GM18519 (cell line): Measurements from ENCODE around the gene TFEB.

Source experiments
- ATAC-seq: cut with Tn5 transposase; IDR thresholded peaks from one replicate; pipeline ENCODE4 v1.9.1; 2021; ENCODE audit warnings: mild to moderate bottlenecking, moderate library complexity; ENCODE audit not compliant: unreplicated experiment, low FRiP score

TFEB gene

DNA sequence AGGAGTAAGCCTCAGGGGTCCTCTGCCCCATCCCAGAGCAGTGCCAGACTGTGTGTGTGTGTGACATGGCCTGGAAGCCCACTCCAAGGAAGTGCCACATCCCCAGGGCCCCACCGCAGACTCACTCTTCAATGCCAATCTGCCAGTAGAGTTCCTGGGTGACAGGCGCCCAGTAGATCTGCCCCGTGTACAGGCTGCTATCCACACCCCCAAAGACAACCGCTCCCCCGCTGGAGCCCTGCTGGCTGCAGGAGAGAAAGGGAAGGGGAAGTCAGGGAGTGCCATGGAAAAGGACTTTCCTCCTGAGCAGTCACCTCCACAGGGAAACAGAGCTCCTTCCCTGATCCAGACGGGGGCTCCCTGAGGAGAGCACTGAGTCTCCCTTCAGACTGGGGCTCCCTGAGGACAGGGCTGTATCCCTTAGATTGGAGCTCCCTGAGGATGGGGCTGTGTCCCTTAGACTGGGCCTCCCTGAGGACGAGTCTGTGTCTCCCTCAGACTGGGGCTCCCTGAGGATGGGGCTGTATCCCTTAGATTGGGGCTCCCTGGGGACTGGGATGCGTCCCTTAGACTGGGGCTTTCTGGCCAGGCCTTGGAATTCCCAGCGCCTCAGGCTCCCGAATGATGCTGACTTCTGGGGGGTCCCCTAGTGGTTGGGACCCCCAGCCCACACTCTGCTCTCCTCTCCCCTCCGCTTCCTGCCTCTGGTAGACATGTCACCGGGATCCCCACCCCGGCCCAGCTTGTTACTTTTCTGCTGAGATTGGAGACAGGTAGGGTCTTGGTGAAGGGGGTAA is 5.2 kb upstream of the TFEB start:
- no peak for ATAC-seq

DNA sequence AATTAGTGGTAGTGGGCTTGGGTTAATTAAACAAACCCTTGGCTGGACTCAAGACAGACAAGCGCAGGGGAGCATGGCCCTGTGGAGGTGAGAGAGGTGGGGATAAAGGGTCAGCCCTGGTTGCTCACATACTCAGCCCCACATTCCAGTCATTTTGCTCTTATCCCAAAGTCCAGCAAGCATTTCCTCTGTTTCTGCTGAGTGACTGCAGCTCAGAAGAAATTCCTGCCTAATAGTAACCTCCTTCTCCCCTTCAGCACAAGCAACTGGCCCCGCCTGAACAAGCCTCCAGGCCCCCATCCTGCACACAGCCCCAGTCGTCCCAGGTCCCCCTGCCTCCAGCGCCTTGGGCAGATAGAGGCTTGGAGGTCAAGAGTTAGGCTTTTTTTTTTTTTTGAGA is 3.6 kb upstream of the TFEB start:
- no peak for ATAC-seq

DNA sequence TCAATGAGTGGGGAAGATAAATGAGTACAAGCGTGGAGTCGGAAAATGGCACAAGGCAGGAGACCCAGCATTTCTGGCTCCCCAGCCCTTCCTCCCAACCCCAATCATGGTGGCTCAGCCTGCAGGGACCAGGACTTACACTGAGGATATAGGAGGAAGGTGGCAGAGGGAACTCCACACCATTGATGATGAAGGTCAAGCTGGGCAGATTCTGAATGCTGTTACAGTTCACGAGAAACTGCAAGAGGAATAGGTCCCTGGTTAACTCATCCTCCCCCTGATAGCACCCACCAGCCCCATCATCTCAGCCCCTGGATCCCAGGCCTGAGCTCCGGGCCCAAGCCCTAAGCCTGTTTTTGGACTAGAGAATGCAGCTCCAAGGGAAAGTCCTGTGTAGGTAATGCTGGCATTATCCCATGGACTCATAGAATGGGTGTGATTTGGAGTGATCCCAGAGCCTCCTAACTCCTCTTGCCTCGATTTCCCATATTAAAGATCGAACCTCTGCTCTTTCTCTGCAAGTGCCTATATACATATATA is 2.3 kb upstream of the TFEB start:
- no peak for ATAC-seq

DNA sequence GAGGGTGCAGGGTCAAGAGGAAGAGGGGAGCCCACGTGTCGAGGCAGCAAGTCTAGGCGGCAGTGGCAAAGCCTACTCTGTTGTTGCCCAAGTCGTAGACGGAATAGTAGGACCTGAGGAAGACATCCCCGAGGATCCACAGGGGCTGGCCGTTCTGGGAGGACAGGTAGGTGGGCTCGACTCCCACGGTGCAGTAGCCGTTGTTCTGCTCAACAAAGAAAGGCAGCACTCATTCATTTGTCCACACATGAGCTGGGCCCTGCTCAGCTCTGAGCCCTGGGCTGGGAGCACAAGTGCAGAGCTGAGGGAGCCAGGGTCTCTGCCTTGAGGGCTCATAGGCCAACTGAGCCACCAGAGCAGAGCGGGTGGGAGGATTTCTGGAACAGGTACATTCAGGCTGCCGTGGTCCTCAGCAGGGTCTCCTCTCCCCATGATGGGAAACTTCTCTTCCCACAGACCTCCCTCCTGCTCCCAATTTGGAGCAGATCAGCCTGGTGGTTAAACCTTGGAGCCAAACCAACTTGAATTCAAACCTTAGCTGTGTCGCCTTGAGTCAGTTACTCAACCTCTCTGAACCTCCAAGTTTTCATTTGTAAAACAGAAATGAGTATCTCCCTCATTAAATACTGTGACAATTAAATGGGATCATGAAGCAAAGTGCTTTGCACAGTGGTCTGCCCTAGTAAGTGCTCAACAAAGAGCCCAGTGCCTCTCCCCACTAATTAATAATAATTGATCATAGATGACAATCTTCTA is 1.6 kb upstream of the TFEB start:
- no peak for ATAC-seq

DNA sequence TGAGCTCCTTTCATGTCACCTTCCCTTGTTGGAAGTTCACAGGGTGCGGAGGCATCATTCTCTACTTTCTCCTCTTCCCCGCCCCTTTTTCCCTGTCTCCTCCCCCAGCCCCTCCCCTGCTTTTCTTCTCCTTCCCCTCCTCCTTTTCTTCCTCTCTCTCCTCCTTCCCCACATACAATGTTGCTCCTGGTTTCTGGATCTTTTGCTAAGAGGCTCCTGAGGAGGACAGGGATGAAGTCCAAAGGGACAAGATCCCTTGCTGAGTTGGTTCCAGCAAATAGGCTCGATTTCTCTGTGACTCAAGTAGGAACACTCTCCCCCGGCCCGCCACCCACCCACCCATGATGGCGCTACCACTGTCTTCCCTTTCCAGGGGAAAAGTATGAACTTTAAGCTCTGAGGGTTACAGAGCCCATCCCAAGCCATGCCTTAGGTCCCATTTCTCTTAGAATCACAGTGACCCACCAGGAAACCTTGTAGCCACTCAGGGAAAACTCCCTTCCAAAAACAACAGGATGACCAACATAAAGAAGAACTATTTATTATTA is 852 bp upstream of the TFEB start:
- ATAC-seq: no peak

DNA sequence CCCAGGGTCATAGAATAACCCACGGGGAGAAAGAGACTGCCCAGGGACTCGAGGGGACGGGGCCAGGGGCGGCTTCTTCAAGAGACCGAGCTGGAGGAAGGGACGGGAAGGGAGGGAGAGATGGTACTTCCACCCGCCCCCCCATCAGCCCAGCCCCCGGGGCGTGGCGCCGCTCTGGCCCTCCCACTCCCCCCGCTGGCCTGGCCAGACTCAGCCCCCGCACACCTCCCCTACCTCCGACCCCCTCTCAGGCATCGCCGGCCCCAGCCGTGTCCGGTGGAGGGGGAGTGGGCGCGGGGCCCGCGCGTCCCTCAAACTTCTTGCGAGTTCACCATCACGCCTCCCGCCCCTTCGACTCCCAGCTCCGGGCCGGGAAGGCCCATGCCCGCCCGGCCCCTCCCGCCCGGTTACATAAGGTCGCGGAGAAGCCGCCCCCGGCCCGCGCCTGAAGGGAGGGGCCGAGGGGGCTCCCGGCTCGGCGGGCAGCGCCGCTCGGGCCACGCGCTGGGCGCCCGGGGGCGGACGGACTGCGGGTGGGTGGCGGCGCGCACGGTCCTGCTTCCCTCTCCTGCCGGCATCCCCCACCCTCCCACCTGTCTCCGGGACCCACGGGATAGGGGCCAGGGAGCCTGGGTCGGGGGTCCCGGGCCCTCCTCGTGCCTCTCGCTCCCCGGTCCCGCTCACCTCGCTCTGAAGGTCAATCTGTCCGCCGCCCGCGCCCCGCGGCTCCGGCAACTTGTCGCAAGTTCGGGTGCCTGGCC is 562 bp downstream of the TFEB start:
- peak; percentile 13 for ATAC-seq

DNA sequence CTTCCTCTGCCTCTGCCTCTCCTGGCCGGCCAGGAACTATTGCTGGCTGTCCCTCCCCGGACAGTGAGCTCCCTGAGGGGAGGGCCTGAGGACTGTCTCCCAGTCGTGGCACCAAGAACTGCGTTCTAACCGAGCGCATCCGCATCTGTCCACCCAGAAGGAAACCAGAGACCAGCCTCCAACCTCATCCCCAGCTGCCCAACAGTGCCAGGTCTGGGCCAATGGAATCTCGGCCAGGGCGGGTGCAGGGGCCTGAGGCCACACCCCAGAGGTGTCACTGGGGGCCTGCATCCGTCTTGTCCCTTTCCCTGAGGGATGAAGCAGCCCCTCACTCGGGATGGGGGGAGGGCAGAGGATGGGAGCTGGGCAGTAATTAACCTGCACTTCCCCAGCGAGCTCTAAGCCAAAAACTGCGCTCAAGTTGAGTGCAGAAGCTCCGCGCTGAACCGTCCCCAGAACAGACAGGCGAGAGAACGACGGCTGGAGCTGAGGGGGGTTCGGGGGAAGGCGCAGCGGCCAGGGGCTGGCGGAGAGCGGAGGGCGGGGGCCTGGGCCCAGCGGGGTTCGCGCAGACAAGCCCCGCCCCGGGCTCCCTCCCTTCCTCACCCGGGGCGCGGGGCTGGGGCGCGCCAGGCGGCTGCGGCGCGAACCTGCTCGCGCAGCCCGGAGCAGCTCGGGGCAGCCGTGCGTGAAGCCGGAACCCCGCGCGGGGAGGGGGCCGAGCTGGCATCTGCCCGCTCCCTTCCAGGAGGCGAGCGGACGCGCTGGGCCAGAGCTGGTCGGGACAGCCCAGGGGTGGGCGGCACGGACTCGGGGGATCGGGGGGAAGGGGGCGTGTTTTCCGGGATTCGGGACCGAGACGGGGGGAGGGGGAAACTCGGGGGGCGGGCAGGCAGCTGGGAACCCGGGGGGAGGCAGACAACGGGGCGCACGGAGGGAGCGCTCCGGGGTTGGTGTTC is 1.4 kb downstream of the TFEB start:
- no peak for ATAC-seq

DNA sequence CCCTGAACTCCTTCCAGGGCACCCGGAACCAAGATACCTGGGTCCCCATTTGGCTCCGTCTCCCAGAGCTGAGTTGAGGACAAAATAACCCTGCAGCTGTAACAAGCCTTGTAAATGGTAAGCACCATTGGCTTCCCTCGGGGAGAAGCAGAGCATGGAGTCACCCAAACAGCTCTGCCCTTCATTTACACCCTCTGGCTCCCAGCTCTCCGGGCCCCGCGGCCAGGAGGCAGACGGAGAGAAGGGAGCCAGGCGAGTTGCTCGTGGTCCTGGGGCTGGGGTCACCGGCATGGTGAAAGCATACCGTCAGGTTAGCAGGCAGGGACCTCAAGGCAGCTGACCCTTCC is 2.1 kb downstream of the TFEB start:
- no peak for ATAC-seq

DNA sequence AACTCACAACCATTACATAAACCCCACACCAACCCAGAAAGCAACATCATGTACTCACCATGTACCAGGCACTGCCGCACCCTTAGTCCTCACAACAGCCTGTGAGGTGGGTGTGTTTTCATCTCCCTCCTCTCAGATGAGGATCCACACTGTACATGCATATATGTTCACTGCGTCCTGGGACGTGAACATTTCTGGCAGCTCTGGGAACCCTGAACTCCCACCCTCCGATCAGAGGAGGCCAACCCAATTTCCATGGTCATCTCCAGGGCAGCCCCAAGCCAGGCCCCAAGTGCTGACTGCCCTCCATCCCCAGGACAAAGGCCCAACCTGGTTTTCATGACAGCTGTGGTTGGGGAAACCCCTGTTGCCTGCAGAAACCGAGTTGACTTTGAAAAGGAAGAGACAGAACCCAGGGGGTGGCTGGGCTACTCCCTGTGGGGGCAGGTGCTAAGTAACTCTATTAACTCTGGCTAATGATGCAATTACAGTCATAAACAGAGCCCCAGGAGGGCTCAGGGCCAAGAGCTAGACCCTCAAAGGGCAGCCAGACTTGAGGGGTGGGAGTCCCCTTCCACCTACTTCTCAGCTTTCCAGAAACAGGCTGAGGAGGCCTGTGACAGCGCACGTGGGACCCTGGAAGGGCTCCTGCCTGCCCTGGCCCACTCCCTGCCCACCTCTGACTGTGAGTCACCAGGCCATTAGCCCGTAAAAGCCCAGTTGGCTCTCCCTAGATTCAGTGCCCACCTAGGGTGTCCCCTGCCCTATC is 2.6 kb downstream of the TFEB start:
- peak; percentile 28 for ATAC-seq

DNA sequence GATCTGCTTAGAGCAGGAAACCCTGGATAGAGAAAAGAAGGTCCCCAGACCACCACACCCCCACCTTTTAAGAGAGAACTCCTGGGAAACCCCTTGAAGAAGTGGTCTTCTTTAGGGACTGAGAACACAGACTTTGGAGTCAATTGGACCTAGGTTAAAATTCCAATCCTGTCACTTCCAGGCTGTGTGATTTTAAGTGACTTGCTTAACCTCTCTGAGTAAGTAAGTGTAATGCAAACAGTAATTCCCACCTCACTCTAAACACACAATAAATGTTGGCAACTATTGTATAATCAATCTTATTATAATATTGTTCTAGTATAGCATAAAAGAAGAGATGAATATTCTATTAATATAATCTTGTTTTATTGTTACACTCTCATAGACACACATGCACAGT is 3.3 kb downstream of the TFEB start:
- ATAC-seq: no peak

DNA sequence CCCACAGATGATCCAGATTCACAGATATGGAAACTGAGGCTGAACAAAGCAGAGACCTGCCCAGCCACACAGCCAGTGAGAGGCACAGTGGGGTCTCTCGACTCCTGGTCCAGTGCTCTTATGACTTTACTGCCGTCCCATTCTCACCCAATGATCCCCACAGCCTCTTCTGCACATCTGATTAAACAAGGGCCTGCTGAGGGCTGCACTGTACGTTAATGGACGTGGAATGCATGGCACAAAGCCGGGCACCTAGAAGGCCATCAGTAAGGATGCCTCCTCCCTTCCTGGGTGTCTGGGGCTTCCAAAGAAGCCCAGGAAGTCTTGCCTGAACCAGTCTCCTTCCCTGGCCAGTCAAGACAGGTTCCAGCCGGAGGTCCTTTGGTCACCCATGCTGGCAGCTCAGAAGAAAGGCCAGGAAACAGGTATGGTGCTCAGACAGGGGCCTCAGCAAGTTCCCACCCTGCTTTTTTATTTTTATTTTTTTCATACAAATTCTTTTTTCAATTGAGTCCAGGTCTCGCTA is 3.8 kb downstream of the TFEB start:
- no peak for ATAC-seq

DNA sequence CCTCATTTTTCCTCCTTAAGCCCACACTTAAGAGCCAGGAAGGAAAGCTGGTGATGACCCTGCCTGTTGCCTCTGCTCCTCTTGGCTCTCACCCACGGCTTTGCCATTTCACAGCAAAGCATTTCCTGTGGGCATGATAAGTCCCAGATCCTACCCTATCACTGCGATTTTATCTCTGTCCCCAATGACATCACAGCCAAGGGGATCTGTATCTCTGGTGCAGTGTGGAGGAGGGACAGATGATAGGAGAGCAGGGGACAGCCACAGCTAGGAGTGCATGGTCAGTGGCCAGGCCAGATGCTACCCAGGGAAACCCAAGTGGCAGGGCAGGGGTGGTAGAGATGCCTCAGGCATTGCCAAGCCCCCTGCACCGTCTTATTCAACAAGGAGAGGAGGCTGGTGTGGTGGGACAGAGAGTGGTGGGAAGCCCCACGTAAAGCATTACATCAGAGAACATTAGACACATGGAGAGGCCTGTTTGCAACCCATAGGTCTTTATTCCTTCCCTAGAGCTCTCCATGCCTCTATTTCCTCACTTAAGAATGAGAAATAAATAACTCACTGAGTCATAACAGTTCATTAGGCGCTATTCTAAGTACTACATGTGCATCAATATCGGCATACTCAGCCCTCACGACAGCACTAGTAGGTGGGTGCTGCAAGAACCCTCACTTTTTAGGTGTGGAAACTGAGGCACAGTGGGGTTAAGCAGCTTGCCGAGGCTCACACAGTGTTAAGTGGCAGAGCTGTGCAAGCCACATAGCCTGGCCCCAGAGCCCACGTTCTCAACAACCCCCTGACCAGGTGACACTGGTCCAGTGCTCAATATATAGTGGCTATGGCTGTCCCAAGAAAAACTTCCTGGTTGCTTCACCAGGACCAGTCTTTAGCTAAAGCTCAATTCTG is 4.6 kb downstream of the TFEB start:
- ATAC-seq: no peak

DNA sequence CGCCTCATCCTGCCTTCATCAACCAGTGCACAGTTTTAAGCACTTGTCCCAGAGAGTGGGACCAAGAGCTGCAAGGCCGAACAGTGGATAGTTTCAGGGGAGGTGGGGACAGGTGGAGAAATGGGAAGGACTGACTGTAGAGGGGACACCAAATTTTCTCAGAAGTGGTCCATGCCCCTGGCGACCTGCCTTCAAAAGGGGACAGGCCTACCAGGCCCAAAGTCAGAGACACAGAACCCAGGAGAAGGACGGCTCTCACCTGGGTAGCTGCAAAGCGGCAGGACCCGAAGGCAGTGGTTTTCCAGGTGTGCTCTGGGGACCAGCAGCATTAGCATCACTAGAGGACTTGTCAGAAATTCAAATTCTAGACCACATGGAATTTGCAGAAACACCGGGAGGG is 5.8 kb downstream of the TFEB start:
- no peak for ATAC-seq

DNA sequence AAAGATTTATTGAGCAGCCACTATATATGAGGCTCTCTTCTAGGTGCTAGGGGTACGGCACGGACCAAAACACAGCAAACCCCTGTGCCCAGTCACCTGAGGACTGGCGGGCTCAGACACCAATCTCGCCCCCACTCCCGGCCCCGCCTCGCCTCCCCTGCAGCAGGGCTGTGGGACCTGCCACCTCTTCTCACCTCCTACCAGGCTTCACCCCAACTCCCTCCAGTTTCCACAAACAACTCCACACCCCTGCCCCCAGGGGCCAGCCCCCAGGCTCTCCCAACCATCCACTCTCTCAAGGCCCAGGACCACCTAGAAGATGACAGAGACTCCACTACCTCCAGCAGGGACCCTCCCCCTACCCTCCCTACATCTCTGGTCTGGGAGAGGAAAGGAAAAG is 6.5 kb downstream of the TFEB start:
- no peak for ATAC-seq

DNA sequence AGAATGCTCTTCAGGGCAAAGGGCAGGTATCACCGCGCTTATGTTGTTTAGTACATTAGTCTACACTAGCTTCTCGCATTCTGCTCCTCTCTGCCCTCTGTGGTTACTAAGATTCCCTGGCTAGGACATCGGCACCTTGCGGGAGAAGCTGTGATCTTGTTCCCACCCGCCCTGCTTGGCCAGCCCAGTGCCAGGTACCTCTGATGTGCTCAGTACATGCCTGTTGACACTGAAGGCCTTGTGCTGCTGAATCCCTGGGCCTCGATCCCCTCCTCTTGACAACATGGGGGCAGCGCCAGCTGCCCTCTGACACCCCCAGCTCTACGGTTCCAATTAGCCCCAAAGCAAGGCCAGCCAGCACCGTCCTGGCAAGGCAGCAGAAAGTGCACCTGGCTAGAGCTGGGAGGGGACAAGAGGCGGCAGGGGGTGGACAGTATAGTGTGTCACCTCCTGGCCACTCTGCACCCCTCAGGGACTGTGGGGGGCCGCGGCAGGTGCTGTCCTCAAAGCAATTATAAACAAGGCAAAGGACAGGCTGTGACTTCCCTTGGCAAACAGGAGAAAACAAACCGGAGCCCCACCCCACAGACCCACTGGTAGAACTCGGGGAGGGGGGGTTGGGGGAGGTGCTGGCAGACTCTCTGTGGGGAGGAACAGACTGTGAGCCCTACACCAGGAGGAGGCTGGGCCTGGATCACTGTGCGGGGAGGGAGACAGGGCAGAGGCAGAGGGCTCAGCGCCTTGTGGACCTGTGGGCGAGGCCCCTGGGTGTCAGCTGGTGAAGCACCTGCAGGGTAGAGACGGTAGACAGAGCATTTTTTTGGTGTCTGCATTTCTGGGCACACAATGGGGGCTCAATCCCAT is 7.1 kb downstream of the TFEB start:
- ATAC-seq: no peak

DNA sequence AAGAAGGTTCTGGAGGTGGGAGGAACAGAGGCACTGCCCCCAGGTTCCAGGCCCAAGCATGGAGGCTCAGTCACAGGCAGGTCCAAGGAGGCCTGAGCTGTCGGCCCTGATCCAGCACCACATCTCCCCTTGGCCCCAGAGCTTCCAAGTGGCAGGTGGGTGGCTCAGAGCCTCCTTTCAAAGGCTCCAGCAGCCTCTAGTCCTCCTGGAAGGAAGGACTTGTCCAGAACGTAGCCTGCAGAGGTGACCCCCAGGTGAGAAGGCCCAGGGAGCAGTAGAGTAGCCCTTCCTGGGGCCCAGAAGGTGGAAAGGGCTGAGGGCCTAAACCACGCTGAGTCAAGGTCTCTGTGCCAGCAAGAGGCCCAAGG is 7.7 kb downstream of the TFEB start:
- no peak for ATAC-seq

DNA sequence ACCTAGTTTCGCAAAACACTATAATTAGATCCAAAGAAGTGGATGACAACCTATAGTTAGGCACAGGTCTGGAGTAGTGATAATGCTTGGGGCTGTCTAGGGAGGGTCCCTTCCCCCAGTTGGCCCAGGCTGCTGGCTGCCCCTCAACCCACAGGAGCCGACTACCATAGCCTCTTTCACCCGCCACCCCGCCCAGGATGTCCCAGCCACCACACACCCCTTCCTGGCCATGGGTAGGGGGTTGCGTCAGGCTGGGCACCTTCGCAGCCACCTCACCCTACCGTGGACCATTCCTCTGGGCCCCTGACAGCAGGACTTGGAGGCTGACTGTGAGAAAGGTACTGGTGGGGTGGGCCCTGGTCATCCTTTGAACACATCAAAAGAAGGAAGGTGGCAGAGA is 8.5 kb downstream of the TFEB start:
- ATAC-seq: no peak
